Measurements from ENCODE around the gene KRTAP19-2. TPM values are rescaled to one million over a fixed set of nuclear protein-coding genes. Genes with fewer than 3 reads are reported as not detected.

KRTAP19-2 gene
- total RNA-seq, 1 donor from 2014 or later, result not detected

Other genes starting within 250 kb of the KRTAP19-2 start
- gene KRTAP24-1, start 204.5 kb downstream of the KRTAP19-2 start, total RNA-seq, result not detected in 2 replicates
- gene KRTAP25-1, start 197.9 kb downstream of the KRTAP19-2 start, total RNA-seq, result not detected in 2 replicates
- gene KRTAP26-1, start 167.1 kb downstream of the KRTAP19-2 start, total RNA-seq, result not detected in 2 replicates
- gene KRTAP27-1, start 149.7 kb downstream of the KRTAP19-2 start, total RNA-seq, result not detected in 2 replicates
- not detected in 2 replicates for gene KRTAP23-1, start 138.8 kb downstream of the KRTAP19-2 start, total RNA-seq
- not detected in 2 replicates for gene KRTAP13-2, start 115.2 kb downstream of the KRTAP19-2 start, total RNA-seq
- gene KRTAP13-1, start 91.4 kb downstream of the KRTAP19-2 start, total RNA-seq, result not detected in 2 replicates
- not detected in 2 replicates for gene KRTAP13-3, start 61.5 kb downstream of the KRTAP19-2 start, total RNA-seq
- not detected in 2 replicates for gene KRTAP13-4, start 57.2 kb downstream of the KRTAP19-2 start, total RNA-seq
- gene KRTAP15-1, start 47.2 kb downstream of the KRTAP19-2 start, total RNA-seq, result not detected in 2 replicates
- gene KRTAP19-1, start 7.1 kb downstream of the KRTAP19-2 start, total RNA-seq, result not detected in 2 replicates
- gene KRTAP19-3, start 4.6 kb upstream of the KRTAP19-2 start, total RNA-seq, result not detected in 2 replicates
- gene KRTAP19-4, start 9.7 kb upstream of the KRTAP19-2 start, total RNA-seq, result not detected in 2 replicates
- not detected in 2 replicates for gene KRTAP19-5, start 14.7 kb upstream of the KRTAP19-2 start, total RNA-seq
- not detected in 2 replicates for gene KRTAP19-6, start 54.4 kb upstream of the KRTAP19-2 start, total RNA-seq
- gene KRTAP19-7, start 73.9 kb upstream of the KRTAP19-2 start, total RNA-seq, result not detected in 2 replicates
- not detected in 2 replicates for gene KRTAP22-2, start 103.0 kb upstream of the KRTAP19-2 start, total RNA-seq
- gene KRTAP6-3, start 105.0 kb upstream of the KRTAP19-2 start, total RNA-seq, result not detected in 2 replicates
- gene KRTAP6-2, start 111.5 kb upstream of the KRTAP19-2 start, total RNA-seq, result not detected in 2 replicates
- not detected in 2 replicates for gene KRTAP22-1, start 113.7 kb upstream of the KRTAP19-2 start, total RNA-seq
- gene KRTAP6-1, start 126.5 kb upstream of the KRTAP19-2 start, total RNA-seq, result not detected in 2 replicates
- gene KRTAP20-1, start 129.0 kb upstream of the KRTAP19-2 start, total RNA-seq, result not detected in 2 replicates
- gene KRTAP20-4, start 133.2 kb upstream of the KRTAP19-2 start, total RNA-seq, result not detected in 2 replicates
- gene KRTAP20-2, start 147.8 kb upstream of the KRTAP19-2 start, total RNA-seq, result not detected in 2 replicates
- gene KRTAP20-3, start 155.4 kb upstream of the KRTAP19-2 start, total RNA-seq, result not detected in 2 replicates
- gene KRTAP21-3, start 231.3 kb upstream of the KRTAP19-2 start, total RNA-seq, result not detected in 2 replicates